Activated T-helper 1 cell treated with anti-CD3 and anti-CD28 coated beads, Interleukin-12 subunit alpha, Interleukin-12 subunit beta, Interleukin-2, Interleukin-4 antibody, amounts not matched to agents 30 ng/mL and 10 ng/mL and 1 ng/mL, durations not matched to agents 14 hours and 24 hours and 36 hours (primary cell): ENCODE data around the gene LAMP1. TPM values are rescaled to one million over a fixed set of nuclear protein-coding genes. Genes with fewer than 3 reads are reported as not detected.
"Not testable (repeated sequence)": the region's sequence is repeated elsewhere in the genome, so short reads cannot be mapped to it uniquely, and the experiment has no call there.

Experiments used
- DNase-seq: peaks from one replicate; pipeline ENCODE4 v3.0.0; 2021; ENCODE audit warnings: low spot score
- H3K27ac Mint-ChIP-seq: one replicate; pipeline ENCODE4 v1.8.0; 2021; ENCODE audit warnings: mild to moderate bottlenecking, mixed read lengths
- H3K27me3 Mint-ChIP-seq: one replicate; pipeline ENCODE4 v1.8.0; 2022; ENCODE audit warnings: mild to moderate bottlenecking, moderate library complexity, mixed read lengths; ENCODE audit not compliant: insufficient read depth
- H3K36me3 Mint-ChIP-seq: one replicate; pipeline ENCODE4 v1.8.0; 2021; ENCODE audit warnings: low read depth, mixed read lengths
- H3K4me1 Mint-ChIP-seq: one replicate; pipeline ENCODE4 v1.8.0; 2021; ENCODE audit warnings: low read depth, mixed read lengths
- H3K4me3 Mint-ChIP-seq: one replicate; pipeline ENCODE4 v1.8.0; 2021; ENCODE audit warnings: mild to moderate bottlenecking, moderate library complexity, mixed read lengths
- H3K9me3 Mint-ChIP-seq: one replicate; pipeline ENCODE4 v1.8.0; 2021; ENCODE audit warnings: mixed read lengths
- intact Hi-C: fragments of 100-400 bp; cut with micrococcal nuclease; formaldehyde crosslinking; loops from one replicate; pipeline ENCODE4 v1.15.1; 2024
- total RNA-seq: library from RNA; stranded (reverse); gene quantifications from 2 replicates; pipeline ENCODE4 v1.2.3, GENCODE V29; 2022

Gene LAMP1
- total RNA-seq, 1 donor from 2014 or later = 59.4 TPM

DNA sequence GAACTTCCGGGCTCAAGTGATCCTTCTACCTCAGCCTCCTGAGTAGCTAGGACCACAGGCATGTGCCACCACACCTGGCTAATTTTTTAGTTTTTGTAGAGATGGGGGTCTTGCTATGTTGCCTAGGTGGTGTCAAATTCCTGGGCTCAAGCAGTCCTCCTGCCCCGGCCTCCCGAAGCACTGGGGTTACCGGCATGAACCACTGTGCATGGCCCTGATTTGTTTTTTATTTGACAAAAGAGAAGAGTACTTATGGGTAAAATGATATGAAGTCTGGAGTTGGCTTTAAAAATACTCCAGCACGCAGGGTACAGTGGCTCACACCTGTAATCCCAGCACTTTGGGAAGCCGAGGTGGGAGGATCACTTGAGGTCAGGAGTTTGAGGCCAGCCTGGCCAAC is 71.3 kb downstream of the LAMP1 start:
- DNase-seq, H3K4me3 Mint-ChIP-seq, H3K27me3 Mint-ChIP-seq, H3K27ac Mint-ChIP-seq, H3K9me3 Mint-ChIP-seq, intact Hi-C loops, H3K4me1 Mint-ChIP-seq, H3K36me3 Mint-ChIP-seq: not testable (repeated sequence)

DNA sequence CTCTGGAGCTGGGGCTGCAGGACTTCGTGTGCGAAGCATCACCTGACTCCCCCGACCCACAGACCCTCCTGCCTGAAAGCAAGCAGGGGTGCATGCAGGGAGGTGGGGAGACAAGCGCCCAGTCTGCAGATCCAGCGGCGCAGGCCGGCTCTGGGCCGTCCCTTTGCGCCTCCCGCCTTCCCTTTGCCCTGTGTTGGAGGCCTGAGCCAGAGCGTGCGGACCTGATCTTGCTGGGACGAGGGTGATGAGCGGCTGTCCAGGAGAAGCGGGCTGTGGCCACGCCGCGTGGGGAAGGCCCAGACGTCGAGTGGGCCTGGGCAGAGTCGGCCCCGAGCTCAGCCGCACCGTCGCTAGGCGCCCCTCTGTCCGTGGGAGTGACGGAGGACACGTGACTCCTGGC is 72.2 kb downstream of the LAMP1 start:
- H3K27ac Mint-ChIP-seq = no peak overlapping the region
- no peak overlapping the region for H3K4me3 Mint-ChIP-seq
- no peaks in the 10 kb centered on the region for H3K27me3 Mint-ChIP-seq
- H3K9me3 Mint-ChIP-seq = no peaks in the 10 kb centered on the region
- H3K36me3 Mint-ChIP-seq = no peaks in the 10 kb centered on the region
- no peak for DNase-seq
- H3K4me1 Mint-ChIP-seq = no peaks in the 10 kb centered on the region
- intact Hi-C loops = no loop called here

DNA sequence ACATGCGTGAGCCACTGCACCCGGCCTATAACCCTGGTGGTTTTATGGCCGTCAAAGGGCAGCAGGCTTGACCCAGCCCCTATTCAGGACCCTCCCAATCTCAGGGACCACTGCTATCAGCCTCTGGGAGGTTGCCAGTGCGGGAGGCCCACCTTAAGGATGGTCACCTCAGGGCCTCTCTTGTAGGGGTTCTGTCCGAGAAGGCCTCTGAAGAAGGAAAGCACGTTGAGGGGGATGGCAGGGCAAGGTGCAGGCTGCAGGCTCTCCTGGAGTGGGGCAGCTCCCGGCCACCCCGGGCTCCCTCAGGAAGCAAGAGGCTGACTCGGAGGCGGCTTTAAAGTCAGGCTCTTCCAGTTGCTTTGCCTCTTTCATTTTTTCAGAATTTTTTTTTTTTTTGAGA is 72.8 kb downstream of the LAMP1 start:
- Mint-ChIP-seq H3K27ac (no peak overlapping the region), H3K4me3 (no peak overlapping the region), H3K27me3 (no peaks in the 10 kb centered on the region), H3K4me1 (no peaks in the 10 kb centered on the region), H3K36me3 (no peaks in the 10 kb centered on the region), H3K9me3 (no peaks in the 10 kb centered on the region)
- intact Hi-C loops = loop anchor here (5.0 kb wide), 1 partner anchor 93 kb away; no protein-coding TSS in a partner anchor
- DNase-seq = no peak

DNA sequence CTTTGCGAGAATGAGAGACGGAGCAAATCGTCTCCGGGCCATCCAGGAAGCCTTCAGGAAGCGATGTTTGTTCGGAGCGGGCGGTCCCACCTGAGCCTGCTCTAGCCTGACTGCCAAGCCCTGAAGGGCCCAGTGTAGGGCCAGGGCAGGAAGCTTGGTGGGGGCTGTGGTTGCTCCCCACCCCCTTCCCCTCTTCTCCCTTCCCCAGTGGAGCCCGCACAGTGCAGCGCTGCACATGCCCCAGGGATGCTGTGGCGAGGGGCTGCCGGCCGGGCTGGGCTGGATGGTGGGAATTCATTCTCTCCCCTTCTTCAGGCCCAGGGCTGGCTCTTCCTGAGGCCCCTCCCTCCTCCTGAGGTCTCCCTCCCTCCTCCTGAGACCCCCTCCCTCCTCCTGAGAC is 74.0 kb downstream of the LAMP1 start:
- Mint-ChIP-seq H3K9me3 (no peaks in the 10 kb centered on the region), H3K27me3 (no peaks in the 10 kb centered on the region), H3K36me3 (no peaks in the 10 kb centered on the region), H3K4me1 (no peaks in the 10 kb centered on the region), H3K4me3 (no peak overlapping the region), H3K27ac (no peak overlapping the region)
- intact Hi-C loops = loop anchor here (5.0 kb wide), 1 partner anchor 94 kb away; no protein-coding TSS in a partner anchor
- no peak for DNase-seq

DNA sequence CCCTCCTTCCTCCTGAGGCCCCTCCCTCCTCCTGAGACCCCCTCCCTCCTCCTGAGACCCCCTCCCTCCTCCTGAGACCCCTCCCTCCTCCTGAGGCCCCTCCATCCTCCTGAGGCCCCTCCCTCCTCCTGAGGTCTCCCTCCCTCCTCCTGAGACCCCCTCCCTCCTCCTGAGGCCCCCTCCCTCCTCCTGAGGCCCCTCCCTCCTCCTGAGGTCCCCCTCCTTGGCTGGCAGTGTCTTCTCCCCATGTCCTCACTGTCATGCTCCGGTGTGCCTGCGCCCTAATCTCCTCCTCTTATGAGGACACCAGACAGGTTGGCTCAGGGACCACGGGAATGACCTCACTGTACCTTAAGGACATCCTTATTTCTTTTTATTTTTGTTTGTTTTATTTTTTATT is 74.7 kb downstream of the LAMP1 start:
- H3K27me3 Mint-ChIP-seq, H3K27ac Mint-ChIP-seq, DNase-seq, H3K4me1 Mint-ChIP-seq, H3K4me3 Mint-ChIP-seq, H3K9me3 Mint-ChIP-seq, H3K36me3 Mint-ChIP-seq: not testable (repeated sequence)
- intact Hi-C loops = loop anchor here (5.0 kb wide), 1 partner anchor 94 kb away; no protein-coding TSS in a partner anchor

Other genes with a start within 250 kb of the LAMP1 start
- gene F7, start 191.4 kb upstream of the LAMP1 start, total RNA-seq = not detected in 2 replicates
- not detected in 2 replicates for gene F10, start 174.4 kb upstream of the LAMP1 start, total RNA-seq
- not detected in 2 replicates for gene PROZ, start 138.6 kb upstream of the LAMP1 start, total RNA-seq
- gene PCID2, start 88.6 kb upstream of the LAMP1 start, total RNA-seq = 71.5 and 78.9 TPM in 2 replicates
- 86.5 and 89.9 TPM in 2 replicates for gene CUL4A, start 87.6 kb upstream of the LAMP1 start, total RNA-seq
- gene GRTP1, start 66.9 kb downstream of the LAMP1 start, total RNA-seq = not detected in 2 replicates
- gene ADPRHL1, start 156.2 kb downstream of the LAMP1 start, total RNA-seq = 0.32 and 0.62 TPM in 2 replicates
- gene DCUN1D2, start 193.5 kb downstream of the LAMP1 start, total RNA-seq = 28.7 and 31.2 TPM in 2 replicates